Glomerular visceral epithelial cell (primary cell): ENCODE measurements around the gene EID3.
"Not testable (repeated sequence)": the region's sequence is repeated elsewhere in the genome, so short reads cannot be mapped to it uniquely, and the experiment has no call there.

Source experiments
- DNase-seq: peaks from one replicate; pipeline ENCODE4 v3.0.0-alpha.2; 2016; ENCODE audit errors: extremely low spot score

The EID3 gene

DNA sequence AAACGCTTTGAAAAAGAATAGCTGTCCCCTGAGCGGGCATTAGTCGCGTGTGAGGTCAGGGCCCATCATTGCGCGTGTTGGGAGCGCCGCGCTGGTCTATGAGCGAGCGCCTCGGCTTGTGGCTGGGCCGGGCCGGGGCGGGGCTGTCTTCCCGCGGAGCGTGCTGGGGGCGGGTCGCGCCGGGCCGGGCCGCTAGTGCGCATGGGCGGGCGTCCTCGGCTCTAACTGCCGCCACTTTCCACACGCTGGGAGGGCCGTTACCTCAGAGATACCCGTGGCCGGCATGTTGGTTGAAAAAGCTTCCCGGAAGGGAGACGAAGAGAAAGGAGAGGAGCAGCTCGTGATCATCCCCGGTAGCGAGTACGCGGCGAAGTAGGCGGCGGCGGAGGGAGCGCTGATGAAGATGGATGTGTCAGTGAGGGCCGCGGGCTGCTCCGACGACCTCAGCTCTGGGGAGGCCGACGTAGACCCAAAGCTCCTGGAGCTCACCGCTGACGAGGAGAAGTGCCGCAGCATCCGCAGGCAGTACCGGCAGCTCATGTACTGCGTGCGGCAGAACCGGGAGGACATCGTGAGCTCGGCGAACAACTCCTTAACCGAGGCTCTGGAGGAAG, at the start of gene EID3:
Gene EID3 (plus strand): TSS at position 202 of the 614 bp plus-strand sequence. CDS start 196 bp downstream, at position 398.
- DNase-seq: peak; percentile 89

DNA sequence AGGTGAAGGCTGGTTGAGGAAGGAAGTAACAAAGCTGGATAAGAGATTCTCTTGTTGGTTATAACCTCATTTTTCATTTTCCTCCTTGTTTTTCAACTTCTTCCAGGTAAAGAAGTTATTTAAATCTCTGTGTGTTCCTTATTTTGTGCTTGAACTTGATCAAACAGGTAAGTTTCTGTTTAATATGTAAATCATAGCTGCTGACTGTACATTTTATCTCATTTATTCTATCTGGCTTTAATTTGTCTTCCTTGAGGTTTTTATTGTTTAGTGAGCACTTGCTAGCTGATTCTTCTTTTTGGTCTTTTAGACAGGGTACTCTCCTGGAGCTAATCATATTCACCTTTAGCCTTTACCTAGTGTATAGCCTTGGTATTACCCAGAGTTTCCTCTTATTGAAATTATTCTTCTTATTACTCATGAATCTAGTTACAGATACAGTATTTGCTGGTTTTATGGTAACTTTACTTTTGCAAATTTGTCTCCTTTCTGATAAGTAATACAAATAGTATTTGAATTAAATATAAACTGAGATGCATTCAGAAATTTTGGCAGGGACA, 45.5 kb upstream of the EID3 start:
- DNase-seq: no peak

DNA sequence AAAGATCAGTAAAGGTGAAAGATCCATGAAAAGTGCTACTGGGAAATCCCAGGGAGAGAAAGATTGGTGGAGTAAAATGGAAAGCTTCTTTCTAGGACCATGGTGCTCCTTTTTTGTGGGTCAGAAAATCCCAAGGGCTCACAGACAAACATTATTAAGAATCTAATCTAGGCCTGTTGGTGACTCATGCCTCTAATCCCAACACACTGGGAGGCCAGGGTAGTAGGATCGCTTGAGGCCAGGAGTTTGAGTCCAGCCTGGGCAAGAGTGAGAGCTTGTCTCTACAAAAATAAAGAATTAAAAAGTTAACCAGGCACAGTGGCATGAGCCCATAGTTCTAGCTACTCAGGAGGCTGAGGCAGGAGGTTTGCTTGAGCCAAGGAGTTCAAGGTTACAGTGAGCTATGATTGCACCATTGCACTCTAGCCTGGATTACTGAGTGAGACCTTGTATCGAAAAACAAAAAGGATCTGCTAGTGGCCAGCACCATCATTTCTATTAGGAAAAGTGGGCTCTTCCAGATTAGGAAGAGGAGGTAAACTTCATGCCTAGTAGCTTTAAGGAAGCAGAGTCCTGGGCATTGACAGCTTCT, 45.0 kb upstream of the EID3 start:
- no peak for DNase-seq

DNA sequence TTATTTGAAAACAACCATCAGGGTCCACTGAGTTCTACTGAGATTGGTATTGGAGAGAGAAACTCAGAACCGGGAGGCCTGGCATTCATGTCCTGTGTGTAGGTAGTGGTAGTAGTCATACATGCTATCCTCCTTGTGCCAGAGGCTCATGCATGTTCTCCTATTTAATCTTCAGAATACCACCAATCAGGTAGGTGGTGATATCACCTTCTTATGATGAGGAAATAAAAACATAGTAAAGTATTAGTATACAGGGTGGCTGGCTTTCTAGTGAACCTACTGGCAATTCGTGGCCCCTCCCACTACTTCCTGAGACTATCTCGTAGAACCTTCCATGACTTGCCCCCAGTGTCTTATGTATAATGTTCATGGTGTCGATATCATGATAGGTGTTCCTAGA, 40.5 kb upstream of the EID3 start:
- no peak for DNase-seq

DNA sequence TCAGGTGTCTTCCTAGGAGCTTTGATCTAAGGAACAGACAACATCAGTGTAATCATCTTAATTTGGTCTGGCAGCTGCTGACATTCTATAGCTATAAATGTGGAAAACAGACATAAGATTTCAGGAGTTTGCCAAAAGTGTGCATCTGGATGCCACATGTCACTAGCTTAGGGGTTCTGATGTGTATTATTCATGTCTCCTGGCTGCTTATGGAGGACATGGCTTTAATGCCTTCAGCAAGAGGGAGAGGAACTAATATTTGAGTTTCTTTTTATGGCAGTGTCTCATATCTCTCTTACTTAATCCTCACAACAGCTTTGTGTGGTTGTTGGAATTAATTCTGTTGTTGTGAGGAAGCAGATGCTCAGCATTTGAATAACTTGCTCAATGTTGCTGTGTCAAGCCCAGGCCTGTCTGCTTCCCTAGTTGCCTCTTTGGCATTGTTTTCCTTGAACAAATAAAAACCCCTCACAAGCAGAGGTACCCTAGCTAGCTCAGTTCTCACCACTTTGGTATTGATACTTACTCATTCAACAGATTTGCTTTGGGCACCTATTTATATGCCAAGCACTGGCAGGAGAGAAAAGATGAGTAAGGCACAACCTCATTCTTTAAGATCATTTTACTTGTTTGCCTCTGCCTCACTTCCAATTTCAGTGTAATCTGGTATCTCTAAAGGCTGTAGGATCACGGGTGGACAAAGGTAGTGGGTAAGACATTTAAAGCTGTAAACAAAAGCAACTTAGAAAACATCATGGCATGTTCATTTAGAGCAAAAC, 39.8 kb upstream of the EID3 start:
- no peak for DNase-seq

DNA sequence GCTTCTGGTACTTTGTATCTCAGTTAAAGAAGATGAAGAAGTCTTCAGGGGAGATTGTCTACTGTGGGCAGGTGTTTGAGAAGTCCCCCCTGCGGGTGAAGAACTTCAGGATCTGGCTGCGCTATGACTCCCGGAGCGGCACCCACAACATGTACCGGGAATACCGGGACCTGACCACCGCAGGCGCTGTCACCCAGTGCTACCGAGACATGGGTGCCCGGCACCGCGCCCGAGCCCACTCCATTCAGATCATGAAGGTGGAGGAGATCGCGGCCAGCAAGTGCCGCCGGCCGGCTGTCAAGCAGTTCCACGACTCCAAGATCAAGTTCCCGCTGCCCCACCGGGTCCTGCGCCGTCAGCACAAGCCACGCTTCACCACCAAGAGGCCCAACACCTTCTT, 38.1 kb upstream of the EID3 start:
- DNase-seq: not testable (repeated sequence)

DNA sequence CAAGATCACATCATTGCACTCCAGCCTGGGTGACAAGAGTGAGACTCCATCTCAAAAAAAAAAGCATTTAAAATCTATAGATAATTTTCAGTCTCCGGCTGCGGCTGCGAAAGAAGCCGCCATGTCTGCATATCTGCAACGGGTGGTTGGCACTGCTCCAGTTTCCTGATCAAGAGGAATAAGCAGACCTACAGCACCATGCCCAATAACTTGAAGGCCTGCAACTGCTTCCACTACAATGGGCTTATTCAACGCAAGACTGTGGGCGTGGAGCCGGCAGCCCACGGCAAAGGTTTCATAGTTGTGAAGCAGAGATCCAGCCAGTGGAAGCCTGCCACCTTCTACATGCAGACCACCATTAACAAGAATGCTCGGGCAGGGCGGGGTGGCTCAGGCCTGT, 30.6 kb upstream of the EID3 start:
- DNase-seq: no peak

DNA sequence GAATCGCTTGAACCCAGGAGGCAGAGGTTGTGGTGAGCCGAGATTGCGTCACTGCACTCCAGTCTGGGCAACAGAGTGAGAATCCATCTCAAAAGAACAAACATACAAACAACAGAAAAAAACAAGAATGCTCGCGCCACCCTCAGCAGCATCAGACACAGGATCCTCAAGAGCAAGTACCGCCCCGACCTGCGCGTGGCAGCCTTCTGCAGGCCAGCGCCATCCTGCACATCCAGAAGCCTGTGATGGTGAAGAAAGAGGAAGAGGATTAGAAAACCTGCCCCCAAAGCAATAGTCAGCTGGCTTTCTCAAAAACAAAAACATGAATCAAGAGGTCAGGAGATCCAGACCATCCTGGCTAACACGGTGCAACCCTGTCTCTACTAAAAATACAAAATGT, 30.0 kb upstream of the EID3 start:
- no peak for DNase-seq

DNA sequence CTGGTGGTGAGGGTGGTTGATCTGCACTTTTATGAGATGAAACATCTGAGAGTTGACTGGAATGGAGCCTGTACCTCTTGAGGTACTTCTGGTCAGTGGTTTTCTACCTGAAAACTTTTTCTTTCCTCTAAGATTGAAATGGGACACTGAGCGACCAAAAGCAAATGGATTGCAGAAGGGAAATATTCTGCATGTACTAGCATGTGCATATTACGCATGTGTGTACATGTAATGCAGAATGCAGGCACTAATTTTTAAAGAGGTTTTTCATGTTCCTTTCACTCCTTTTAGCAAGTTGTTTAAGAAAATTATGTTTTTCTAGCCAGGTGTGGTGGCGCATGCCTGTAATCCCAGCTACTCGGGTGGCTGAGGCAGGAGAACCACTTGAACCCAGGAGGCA, 28.7 kb upstream of the EID3 start:
- no peak for DNase-seq

DNA sequence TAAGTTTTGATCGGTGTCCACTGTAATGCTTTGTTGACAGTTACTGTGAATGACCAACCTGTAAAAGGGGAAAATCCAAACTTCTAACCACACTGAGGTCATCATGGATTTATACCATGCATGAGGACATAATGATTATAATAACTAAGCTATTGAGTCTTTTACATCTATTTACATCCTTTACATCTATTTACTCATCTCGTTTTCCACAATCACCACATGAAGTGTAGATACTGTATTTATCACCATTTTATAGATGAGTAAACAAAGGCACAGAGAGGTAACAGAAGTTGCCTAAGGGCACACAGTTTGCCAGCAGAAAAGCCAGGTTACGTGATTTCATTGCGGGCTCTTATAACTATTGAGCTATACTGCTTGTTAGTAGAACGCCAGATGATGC, 27.9 kb upstream of the EID3 start:
- DNase-seq: peak; percentile 80

DNA sequence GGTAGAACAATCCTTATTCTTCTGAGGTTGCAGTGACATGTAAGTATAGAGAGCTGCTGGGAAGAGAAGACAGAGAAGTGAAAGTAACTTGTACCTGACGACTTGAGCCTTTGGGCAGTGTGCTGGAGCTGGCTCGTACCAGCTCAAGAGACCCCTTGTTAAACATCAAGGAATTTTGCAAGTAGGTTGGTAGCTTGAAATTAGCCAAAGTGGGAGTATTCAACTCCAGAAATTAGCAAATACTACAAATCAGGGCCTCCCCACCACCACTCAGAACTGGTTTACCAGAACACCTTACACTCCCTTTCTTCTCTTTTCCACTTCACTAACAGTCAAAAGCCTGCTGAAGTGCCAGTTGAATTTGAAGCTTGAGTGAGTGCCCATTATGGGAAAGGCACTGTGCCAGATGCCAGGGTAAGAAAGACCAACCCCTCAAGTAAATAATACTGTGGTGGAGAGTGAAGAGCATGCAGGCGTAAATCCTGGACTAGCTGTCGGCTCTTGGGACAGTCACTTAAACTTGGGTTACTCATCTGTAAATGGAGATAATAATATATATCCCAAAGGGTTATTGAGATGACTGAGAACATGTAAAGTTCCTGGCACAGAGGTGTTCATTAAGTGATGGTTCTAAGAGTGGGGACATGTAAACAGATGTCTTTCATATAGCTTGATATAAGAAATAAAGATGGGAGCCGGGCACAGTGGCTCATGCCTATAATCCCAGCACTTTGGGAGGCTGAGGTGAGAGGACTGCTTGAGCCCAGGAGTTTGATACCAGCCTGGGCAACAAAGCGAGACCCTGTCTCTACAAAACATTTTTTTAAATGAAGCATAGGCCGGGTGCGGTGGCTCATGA, 27.0 kb upstream of the EID3 start:
- DNase-seq: peak; percentile 96

DNA sequence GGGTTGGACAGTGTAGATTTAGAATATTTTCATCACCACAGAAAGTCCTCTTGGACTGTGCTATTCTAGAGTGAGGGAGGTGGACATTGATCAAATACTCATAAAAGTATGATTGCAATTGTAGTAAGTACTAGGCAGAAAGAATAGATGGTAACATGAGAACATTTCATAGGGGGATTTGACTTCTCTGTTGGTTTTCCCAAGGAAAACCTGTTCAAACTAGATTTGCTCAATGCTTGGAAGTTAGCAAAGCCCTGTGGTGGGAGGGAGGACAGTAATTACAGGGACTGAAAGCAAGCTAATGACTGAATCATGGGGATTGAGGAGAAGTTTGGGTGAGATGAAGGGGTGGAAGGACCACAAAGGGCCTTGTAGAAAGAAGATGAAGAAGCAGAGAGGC, 24.4 kb upstream of the EID3 start:
- no peak for DNase-seq

DNA sequence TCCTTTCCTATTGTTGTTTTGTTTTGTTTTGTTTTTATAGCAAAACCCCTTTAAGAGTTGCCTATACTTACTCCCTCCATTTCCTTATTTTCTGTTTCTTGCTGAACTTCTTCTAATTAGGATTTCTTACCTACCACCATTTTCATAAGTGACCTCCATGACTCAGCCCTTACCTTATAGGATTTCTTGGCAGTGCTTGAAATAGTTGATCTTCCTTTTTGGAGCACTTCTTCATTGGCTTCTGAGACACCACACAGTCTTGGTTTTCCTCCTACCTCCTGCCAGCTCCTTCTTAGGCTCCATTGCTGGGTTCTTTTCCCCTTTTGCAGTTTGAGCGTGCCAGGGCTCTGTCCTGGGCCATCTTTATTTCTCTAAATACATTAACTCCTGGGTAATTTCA, 23.4 kb upstream of the EID3 start:
- DNase-seq: no peak

DNA sequence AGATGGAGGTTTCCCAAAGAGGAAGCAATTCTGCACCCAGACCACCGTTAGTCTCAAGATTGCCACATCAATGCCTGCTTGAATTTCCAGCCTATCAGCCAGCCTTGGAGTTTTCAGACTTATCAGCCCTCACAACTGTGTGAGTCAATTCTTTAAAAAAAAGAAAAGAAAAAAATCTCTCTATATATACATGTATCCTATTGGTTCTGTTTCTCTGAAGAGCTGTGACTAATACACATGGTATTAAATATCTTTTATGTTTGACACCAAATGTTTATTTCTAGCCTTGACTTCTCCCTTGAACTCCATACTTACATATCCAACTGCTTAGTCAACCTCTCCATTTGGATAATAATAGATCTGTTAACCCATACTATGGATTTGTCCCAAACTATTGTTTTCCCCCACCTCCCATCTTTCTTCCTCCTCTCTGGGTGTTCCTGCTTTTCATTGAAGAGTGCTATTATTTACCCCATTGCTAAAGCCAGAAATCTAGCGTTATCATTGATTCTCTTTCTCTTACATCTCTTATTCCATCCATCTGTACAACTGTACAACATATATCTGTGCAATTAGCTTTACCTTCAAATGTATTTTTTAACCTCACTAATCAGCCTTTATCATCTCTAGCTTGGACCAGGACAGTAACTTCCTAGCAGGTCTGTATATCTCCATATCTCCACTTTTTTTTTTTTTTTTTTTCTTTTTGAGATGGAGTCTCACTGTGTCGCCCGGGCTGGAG, 22.7 kb upstream of the EID3 start:
- DNase-seq: peak; percentile 83

DNA sequence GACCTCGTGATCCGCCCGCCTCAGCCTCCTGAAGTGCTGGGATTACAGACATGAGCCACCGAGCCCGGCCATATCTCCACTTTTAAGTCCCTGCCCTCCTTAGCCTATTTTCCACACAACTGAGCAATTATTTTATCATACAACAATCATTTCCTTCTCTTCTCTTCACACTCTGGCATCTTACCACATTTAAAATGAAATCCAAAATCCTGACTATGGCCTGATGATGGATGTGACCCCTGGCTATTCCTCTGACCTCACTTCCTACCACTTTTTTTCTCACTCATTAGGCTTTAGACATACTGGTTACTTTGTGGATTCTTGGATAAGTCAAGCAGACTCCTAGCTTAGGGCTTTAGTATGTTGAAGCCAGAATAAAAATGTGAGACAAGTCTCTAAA, 21.9 kb upstream of the EID3 start:
- DNase-seq: peak; percentile 79

DNA sequence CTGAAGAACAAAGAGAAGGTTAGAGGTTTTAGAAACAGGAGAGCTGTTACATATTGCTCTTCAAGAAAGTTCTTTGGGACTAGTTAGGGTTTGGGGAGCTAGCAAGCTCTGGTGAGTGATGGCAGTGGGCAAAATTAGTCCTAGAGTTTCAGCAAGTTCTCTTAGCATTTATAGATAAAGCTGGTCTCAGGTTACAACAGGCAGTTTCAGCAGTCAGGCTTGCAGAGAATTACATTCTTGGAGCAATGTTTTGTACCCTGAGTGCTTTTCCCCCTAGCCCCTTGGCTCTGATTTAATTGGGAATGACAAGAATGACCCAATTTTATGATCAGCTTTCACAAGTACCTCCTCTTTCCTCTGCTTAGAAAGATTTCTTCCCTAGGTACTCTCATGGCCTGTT, 21.4 kb upstream of the EID3 start:
- no peak for DNase-seq

DNA sequence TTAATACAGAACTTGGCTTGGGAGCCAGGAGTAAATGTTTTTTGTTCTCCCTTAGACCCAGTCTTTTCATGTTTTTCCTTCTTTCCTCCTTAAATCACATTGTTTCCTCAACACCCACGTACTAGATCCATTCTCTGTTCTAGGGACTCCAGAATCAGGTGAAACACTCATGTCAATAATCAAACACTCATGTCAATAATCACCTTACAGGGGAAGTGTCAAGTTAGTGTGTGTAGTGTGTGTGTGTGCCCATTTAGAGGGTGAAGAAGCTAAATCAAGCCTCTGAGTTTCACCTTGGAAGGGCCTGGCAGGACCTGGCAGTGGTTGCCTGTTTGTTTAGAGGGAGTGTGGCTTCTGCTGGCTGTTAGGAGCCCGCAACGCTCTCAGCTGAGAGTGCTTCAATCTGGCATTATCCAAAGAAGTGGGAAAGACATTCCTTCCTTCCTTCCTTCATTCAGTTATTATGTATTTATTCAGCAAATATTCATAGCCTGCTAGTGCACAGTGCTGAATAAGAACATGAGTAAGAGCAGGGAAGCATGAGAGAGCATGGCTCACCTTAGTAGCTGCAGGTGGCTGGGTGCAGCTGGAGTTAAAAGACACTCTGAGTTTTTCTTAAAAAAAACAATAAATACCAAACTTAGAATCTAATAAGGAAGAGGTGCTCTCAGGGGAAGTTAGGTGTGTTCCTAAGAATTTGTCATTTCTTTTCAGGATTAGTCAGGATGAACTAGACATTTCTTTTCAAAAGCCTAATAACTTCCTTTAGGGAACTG, 17.6 kb upstream of the EID3 start:
- DNase-seq: no peak

DNA sequence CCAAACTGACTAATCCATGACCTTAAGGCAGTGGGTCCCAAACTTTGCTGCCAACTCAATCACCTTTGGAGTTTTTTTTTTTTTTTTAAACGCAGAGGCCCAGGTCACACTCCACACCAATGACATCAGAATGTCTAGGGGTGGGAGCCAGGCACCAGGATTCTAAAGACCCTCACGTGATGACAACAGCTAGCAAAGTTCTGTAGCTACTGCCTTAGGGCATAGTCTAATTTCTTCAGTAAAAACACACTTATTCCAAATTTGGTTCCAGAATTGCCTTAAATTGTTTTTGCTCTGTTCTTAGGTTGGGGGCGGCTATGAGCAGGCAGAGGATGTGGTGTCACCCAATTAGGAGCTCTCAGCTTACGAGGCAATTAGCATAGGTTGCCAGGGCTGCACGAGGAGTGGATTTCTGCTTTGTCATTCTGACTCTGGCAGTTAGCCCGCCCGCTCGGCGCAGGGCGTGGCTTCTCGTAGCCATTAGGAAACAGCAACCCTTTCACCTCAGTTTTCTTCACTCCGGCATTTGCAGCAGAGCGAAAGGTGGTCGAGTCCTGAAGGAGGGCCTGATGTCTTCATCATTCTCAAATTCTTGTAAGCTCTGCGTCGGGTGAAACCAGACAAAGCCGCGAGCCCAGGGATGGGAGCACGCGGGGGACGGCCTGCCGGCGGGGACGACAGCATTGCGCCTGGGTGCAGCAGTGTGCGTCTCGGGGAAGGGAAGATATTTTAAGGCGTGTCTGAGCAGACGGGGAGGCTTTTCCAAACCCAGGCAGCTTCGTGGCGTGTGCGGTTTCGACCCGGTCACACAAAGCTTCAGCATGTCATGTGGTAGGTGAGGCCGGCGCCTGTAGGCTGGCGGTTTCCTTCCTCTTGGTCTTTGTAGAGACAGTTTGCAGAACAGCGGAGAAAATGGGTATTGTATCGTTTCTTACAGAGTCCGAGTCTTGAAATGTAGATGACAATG, 16.7 kb upstream of the EID3 start:
- DNase-seq: peak; percentile 95

DNA sequence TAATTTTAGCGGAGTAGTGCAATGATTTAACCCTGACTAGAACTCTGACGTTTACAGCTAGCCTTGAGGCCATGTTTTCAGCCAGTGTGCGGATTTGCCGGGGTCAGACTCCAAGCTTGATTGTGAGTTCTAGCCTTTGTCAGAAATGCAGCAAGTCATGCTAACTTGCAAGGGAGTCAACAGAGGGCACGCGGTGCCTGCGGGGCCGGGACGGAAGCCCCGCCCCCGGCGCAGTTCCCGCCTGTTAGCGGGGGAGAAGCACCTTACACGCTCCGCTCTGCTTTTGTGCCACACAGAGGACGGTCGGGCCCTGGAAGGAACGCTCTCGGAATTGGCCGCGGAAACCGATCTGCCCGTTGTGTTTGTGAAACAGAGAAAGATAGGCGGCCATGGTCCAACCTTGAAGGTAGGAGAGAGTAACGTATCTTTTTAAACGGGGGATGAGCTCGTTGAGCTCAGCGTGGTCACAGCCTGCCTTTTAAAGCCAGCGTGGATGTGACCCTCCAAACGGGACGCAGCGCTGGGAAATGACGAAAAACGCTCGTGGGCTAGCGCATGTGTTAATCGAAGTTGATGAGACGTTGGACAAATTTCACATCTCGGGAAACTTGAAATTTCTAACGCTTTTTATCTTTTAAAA, 14.8 kb upstream of the EID3 start:
- peak; percentile 86 for DNase-seq
